GM21528 (cell line): ENCODE data around the gene LPAR2.
"Not testable (repeated sequence)": the region's sequence is repeated elsewhere in the genome, so short reads cannot be mapped to it uniquely, and the experiment has no call there.

ENCODE experiments used
- ATAC-seq: cut with Tn5 transposase; IDR thresholded peaks from one replicate; pipeline ENCODE4 v1.9.1; 2021; ENCODE audit warnings: mild to moderate bottlenecking, moderate library complexity; ENCODE audit not compliant: unreplicated experiment, low FRiP score

LPAR2 gene

GRCh38 chr19:19633711-19634515 lies 5.9 kb upstream of the LPAR2 start:
- no peak for ATAC-seq

- no peak for ATAC-seq
These were observed 4.6 kb upstream of the LPAR2 start for GRCh38 chr19:19632661-19633060.

GRCh38 chr19:19631346-19631745 lies 3.3 kb upstream of the LPAR2 start:
- no peak for ATAC-seq

- ATAC-seq = no peak
These were observed 2.4 kb upstream of the LPAR2 start for GRCh38 chr19:19630426-19630825.

- ATAC-seq = no peak
These were observed 2.0 kb upstream of the LPAR2 start for GRCh38 chr19:19630062-19630414.

- peak; percentile 11 for ATAC-seq
These were observed 598 bp upstream of the LPAR2 start for GRCh38 chr19:19628501-19629134.

- ATAC-seq = no peak
These were observed 1.2 kb downstream of the LPAR2 start for GRCh38 chr19:19626516-19627472.

- ATAC-seq = no peak
These were observed 3.9 kb downstream of the LPAR2 start for GRCh38 chr19:19624032-19624570.

GRCh38 chr19:19623383-19623782 lies 4.6 kb downstream of the LPAR2 start:
- ATAC-seq = no peak

GRCh38 chr19:19619849-19620210 lies 8.2 kb downstream of the LPAR2 start:
- no peak for ATAC-seq

- ATAC-seq = no peak
These were observed 8.7 kb downstream of the LPAR2 start for GRCh38 chr19:19619181-19619848.

- ATAC-seq = peak; percentile 88
These were observed 9.6 kb downstream of the LPAR2 start, which contains the start of gene PBX4 for GRCh38 chr19:19618219-19619051. Gene PBX4 (minus strand): TSS chr19:19618687. CDS start chr19:19618629, 58 bp downstream.

GRCh38 chr19:19615086-19615485 lies 12.9 kb downstream of the LPAR2 start:
- ATAC-seq = no peak

- ATAC-seq = no peak
These were observed 14.5 kb downstream of the LPAR2 start for GRCh38 chr19:19613506-19613905.

GRCh38 chr19:19610376-19611202 lies 17.4 kb downstream of the LPAR2 start:
- no peak for ATAC-seq

- not testable (repeated sequence) for ATAC-seq
These were observed 21.3 kb downstream of the LPAR2 start for GRCh38 chr19:19606686-19607085.

- ATAC-seq = no peak
These were observed 22.0 kb downstream of the LPAR2 start for GRCh38 chr19:19606021-19606420.

GRCh38 chr19:19602713-19603324 lies 25.2 kb downstream of the LPAR2 start:
- ATAC-seq = no peak
